Activated CD4-positive, alpha-beta T cell treated with anti-CD3 and anti-CD28 coated beads, Interleukin-2, amount 50 U/mL, for 4 hours (primary cell): ENCODE data around the gene LOXL1.
"Not testable (repeated sequence)": the region's sequence is repeated elsewhere in the genome, so short reads cannot be mapped to it uniquely, and the experiment has no call there.

ENCODE experiments used
- DNase-seq, 2 experiments: peaks; one replicate each; pipeline ENCODE4 v3.0.0-alpha.2; 2020

LOXL1 gene

DNA sequence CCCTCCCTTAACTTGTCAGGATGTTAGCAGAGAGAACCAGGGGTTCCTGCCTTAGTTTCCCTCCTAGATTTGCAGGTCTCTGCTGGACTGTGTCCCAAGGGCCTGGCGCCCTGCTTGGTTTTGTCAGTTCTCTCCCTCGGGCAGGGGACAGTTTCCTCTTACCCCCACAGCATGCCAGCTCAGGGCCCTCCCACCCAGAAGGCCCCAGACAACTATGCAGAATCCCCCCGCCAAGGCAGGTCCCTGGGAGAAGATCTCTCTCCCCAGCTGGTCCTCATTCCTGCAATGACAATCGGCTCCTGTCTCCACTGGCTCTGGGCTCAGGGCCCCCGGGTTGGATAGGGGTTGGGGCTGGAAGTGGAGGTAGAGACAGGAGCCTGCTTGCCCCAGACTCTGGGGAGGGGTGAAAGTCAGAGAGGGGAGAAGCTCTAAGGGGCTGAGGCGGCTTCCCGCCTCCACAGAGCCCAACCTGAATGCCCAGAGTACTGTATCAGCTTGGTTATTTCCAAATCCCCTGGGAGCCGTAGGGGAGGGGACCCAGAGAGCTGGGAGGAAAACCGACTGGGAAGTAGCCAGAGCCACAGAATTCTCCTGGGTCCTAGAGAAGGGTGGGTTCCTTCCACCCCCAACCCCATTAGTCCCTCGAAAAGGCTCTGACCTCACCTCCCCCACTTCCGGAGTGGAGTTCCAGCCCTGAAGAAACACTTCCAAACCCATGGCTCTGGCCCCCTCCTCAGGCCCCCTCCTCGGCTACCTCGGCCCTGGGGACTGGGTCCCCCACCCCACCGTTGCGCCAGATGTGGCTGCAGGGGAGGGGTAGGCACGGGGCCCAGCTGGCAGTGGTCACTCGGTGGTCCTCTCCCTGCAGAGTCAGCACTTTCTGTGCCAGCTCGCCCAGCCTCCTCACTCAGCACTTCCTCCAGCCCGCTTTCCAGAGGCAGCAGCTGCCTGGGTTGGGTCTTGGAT lies 3.8 kb upstream of the LOXL1 start:
- DNase-seq: no peak

DNA sequence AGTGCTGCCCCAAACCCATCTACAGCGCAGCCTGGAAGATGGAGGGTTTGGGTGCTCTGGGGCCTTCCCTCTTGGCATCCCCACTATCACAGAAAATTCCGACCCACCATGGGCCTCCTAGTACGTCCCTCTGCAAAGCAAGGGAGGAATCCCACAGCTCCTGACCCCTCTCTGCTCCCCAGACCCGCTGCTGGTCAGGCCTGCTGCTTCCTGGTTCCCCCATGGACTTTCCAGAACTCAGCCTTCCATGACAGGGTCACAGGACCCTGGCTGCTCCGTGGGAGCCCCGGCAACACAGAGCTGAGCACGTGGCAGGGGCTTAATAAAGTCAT lies 3.1 kb upstream of the LOXL1 start:
- no peak for DNase-seq

DNA sequence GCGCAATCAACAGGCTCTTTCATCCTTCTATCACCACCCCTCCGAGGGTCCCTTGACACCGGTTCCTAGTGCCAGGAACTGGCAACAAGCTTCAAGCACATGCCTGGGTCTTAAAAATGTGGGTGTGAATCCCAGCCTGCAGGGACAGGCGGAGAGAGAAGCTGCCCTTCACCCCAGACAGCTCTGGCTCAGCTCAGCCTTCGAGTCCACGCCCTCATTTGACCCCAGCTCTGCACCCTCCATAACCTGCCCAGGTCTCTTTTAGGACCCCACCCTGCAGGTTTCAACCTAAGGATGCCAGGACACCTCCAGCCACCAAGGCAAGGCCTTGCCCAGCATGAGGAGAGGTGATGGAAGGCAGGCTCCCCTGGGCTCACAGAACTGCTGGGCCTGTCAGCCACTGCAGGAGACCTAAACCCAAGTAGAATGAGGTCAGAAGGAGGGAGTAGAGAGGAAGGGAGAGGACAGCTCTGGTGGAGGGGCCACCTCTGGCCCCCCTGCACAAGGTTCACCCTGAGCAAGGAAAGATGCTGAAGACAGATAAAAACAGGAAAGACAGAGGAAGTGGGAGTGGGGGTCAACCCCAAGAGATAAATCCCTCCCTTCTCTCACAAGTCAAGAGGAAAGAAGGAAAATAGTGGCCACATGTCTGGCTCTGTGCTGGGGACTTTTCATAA lies 2.6 kb upstream of the LOXL1 start:
- DNase-seq: no peak

DNA sequence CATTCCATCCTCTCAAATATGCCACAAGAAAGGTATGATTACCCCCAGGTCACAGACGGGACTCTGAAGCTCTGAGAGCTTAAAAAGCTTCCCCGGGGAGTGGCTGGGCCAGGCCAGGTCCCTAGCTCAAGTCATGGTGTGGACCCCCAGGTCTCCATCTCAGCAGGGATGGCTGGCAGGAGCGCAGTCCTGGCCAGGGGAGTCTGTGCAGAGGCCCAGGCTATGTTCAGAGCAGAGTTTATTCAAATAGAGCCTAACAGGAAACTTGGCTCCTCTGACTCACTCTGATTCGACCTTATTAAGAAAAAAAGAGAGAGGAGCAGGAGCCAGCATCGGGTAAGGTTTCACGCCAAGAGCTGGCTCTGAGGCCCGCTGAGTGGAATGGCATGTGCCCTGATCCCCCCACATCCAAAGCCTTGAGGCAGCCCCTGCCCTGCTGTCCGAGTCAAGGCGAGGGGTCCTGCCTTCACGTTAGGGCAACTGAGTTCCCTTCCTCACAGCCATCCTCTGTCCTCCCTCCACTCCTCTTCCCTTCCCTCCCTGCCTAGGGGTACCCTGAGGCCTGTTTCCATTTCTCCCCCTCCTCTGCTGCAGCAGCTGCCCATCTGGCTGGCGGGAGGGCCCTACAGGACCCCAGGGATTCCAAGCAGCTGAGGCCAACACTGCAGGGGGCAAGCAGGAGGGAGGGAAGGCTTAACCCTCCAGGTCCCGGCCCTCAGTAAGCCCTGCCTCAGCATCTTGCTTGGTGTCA lies 1.9 kb upstream of the LOXL1 start:
- no peak for DNase-seq

DNA sequence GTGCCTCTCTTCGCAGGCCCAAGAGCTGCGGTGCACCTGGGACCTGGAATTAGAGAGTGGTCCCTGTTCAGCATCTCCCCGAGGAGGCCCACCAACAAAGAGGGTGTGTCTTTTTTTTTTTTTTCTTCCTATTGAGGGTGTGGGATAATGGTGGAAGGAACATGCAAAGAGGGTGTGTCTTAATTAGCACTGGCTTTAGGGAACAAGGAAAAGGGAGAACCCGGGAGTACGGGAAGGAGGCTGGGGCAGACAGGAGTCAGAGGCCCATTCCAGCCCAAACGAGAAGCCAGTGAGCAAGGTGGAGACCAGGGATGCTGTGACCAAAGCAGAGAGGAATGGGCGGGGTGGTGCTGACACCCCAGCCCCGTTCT lies 429 bp upstream of the LOXL1 start:
- DNase-seq: no peak

- DNase-seq: peak; percentile 29 to 31
These were observed 777 bp downstream of the LOXL1 start for GRCh38 chr15:73927003-73927475.

DNA sequence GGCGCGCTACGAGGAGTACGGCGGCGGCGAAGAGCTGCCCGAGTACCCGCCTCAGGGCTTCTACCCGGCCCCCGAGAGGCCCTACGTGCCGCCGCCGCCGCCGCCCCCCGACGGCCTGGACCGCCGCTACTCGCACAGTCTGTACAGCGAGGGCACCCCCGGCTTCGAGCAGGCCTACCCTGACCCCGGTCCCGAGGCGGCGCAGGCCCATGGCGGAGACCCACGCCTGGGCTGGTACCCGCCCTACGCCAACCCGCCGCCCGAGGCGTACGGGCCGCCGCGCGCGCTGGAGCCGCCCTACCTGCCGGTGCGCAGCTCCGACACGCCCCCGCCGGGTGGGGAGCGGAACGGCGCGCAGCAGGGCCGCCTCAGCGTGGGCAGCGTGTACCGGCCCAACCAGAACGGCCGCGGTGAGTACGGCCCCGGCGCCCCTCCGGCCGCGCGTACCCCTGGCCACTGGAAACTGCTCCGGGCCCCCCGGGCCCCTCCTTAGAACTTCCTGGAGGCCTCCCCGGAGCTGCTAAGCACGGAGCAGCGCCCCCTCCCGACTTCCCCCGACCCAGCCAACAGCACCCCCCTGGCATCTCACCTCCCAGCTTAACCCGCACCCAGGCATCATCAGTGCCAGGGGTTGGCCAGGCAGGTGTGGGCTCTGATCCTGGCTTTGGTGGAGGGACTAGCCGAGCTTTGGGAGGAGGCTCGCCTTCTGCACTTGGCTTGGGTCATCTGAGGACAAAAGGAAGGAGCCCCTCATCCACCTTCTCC lies 1.4 kb downstream of the LOXL1 start:
- peak; percentile 71 to 72 for DNase-seq

DNA sequence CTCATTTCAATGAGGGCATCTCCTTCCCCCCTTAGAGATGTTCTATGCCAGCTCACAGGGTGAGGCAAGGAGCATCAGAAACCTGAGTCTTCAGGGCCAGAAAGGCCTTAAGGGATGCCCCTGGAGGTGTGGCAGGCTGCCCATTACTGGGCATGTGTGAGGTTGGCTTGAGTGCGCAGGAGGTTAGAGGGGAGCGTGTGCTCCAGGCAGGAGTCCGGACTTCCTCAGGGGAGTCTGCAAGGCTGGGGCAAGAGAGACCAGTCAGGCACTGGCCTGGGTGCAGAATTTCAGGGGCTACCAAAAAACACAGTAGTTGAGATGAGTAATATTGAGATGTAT lies 1.9 kb downstream of the LOXL1 start:
- no peak for DNase-seq

- no peak for DNase-seq
These were observed 2.8 kb downstream of the LOXL1 start for GRCh38 chr15:73928971-73929627.

- no peak for DNase-seq
These were observed 4.1 kb downstream of the LOXL1 start for GRCh38 chr15:73930371-73930770.

DNA sequence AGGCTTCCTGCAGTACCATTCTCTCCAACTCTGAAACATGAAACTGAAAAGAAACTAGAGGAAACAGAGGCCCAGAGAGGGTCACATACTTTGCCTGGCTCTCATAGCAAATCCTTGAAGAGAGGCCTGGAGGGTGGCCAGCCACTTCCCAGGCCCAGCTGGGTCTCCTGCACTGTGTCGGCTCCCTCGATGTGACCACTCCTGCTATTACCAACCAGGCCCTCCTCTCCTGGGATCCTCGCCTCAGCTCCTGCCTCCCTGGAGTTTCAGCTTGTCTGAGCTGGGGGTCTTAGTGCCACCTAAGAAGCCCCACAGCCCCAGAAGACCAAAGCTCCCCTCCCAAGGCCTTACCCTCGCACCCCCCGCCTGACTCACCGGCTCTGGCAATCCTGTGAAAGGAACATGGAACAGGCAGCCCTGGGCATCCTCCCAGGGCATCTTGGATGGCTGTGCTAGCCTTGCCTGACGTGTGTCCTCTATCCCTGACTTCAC lies 4.6 kb downstream of the LOXL1 start:
- no peak for DNase-seq

DNA sequence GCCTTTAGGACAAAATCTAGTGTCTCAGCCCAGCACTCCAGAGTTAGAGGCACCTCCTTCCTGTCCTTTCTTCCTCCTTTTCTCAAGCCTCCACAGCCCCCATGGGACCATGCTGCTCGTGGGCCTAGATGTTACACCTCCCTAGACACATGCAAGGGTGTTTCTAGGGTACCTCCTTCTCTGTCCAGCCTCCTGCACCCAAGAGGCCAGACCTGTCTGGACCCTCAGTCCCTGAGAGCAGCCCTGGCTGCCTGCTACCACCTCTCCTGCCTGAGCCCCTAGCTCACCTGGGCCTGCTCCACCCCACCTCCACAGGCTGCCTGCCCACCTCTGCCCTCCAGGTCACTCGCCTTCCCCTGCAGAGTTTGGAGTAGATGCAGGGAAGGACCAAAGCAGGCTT lies 5.2 kb downstream of the LOXL1 start:
- DNase-seq: no peak

- DNase-seq: no peak
These were observed 6.3 kb downstream of the LOXL1 start for GRCh38 chr15:73932381-73933191.

DNA sequence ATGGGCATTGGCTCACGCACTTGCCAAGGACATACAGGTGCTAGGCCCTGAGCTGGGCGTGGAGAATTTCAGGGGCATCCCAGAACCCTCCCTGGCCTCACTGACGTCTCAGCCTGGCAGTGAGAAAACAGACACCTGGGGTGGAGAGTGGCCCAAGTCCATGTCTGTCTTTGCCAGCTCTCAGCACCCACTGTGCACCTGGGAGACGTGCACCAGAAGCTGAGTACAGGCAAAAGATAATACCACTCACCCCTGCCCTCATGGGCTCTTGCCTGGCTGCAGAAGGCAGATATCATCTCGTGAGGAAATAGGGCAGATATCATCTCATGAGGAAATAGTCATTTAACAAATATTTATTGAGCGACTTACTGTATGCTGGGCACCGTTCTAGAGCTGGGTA lies 8.0 kb downstream of the LOXL1 start:
- no peak for DNase-seq

GRCh38 chr15:73935547-73935946 lies 9.3 kb downstream of the LOXL1 start:
- no peak for DNase-seq

DNA sequence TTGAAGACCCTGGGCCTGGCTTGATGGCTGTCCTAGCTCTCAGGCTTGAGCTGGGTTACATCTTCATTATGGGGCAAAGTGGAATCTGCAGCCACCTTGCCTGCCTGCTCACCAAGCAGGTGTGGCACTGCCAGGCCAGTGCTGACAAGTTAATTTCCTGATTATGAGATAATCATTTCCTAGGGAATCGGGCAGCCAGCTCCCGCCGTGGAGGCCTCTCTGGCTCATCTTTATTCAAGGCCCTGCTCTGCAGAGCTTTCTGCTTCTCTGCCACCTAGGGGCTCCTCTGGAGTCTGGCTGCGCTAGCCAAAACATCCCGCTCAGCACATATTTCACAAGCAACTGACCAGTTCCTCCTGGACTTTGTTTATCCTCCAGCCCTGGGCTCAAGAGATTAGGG lies 9.9 kb downstream of the LOXL1 start:
- DNase-seq: no peak

DNA sequence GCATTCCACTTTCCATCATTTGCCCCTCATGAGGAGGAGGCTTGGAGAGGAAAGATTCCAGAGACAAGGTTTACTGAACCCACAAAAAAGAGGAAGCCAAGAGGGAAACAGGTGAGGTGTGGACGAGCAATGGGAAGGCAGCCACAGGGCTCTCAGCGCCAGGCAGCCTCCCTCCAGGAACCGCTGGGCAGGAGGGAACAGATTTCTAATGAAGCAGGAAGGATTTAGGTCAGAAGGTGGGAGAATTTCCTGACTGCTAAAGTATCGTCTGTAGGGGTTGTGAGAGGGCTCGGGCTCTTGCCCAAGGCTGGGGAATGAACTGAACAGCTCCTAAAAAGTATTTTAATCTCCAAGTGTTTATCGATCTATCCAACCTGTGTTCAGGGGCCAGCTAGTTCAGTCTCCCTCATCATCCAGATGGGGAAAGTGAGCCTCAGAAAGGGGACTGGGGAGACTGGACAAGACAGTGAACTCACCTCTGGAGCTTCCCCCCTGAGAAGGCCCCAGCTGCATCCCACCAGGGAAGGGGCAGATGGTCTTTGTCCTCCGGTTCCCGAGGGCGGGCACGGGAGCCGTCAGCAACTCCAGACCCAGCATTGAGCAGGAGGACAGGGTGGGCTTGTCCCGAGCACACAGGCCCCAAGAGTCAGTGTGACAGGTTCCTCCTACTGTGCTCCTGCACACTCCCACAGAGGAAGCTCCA lies 10.5 kb downstream of the LOXL1 start:
- DNase-seq: no peak

GRCh38 chr15:73937296-73937695 lies 11.0 kb downstream of the LOXL1 start:
- DNase-seq: no peak

GRCh38 chr15:73937726-73938125 lies 11.5 kb downstream of the LOXL1 start:
- DNase-seq: no peak

- not testable (repeated sequence) for DNase-seq
These were observed 12.3 kb downstream of the LOXL1 start for GRCh38 chr15:73938516-73938915.

DNA sequence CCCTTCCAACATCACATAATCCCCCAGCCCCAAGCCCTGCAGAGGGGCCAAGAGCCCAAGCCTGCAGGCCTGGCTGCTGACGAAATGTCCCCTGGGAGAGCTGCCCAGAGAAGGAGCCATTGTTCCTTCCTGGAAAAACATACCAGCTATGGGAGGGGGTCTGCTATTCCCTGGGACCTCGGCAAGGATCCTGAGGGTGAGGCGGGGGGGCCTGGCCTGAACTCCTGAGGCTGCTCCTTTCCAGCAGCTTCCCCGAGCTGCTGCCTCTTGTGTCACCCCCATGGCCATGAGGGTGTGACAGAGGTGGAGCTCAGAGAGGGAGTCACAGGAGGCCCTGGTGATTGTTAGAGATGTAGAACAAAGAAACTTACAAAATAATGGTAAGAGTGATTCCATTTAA lies 12.9 kb downstream of the LOXL1 start:
- DNase-seq: no peak
